ENCODE measurements around the gene TBC1D25. TPM values are rescaled to one million over a fixed set of nuclear protein-coding genes. Genes with fewer than 3 reads are reported as not detected.

The TBC1D25 gene, protein sequence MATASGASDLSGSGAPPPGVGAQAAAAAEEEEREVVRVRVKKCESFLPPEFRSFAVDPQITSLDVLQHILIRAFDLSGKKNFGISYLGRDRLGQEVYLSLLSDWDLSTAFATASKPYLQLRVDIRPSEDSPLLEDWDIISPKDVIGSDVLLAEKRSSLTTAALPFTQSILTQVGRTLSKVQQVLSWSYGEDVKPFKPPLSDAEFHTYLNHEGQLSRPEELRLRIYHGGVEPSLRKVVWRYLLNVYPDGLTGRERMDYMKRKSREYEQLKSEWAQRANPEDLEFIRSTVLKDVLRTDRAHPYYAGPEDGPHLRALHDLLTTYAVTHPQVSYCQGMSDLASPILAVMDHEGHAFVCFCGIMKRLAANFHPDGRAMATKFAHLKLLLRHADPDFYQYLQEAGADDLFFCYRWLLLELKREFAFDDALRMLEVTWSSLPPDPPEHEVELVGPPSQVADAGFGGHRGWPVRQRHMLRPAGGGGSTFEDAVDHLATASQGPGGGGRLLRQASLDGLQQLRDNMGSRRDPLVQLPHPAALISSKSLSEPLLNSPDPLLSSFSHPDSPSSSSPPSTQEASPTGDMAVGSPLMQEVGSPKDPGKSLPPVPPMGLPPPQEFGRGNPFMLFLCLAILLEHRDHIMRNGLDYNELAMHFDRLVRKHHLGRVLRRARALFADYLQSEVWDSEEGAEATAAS
- polyA plus RNA-seq (2013) = 9.6 TPM

DNA sequence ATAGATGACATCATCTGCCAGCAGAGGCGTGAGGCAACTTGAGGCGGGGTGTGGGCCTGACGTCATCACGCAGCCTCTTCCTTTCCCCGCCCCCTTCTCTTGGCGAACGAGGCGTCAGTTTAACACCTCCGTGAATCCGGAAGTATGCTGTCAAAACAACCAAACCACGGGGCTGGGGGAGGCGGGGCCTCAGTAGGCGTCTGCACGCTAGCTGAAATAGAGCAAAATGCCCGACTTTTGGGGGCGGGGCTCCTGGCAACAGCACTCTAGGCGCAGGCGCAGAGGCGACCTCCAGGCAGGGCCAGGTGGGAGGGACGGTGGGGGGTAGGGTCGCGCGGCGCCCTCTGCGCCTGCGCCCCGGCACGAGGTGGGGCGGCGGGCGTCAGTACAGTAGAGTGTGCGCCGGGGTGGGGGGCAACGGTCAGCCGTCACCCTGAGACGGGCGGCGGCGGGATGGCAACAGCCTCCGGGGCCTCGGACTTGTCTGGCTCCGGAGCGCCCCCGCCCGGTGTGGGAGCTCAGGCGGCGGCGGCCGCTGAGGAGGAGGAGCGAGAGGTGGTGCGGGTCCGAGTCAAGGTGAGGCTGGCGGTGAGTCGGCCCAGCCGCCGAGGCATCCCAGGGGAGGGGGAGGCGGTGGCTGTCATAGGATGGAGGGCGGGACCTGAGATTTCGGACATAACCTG, at the start of gene TBC1D25:
Gene TBC1D25 (plus strand): TSS at position 370 of the 683 bp plus-strand sequence. CDS start 84 bp downstream, at position 454.
- H3K4me3 ChIP-seq (ENCODE audit: control insufficient read depth in 1 of 7, extremely low read depth in 1 of 7, insufficient read depth in 4 of 7, low read depth in 2 of 7, low read length in 6 of 7) = peak within 1 kb of the TSS; percentile 59 to 85 (median 68)
- peak within 1 kb of the TSS; percentile 70 to 83 for H3K27ac ChIP-seq (ENCODE audit: insufficient read depth in 1 of 2, low read depth in 1 of 2, low read length in 2 of 2, poor library complexity in 1 of 2, severe bottlenecking in 2 of 2)
- no peaks in the 10 kb centered on the region for H3K9me3 ChIP-seq (ENCODE audit: control extremely low read depth in 1 of 5, control insufficient read depth in 4 of 5, insufficient read depth in 2 of 5, low read depth in 1 of 5, low read length in 4 of 5)
- H3K36me3 ChIP-seq (ENCODE audit: control insufficient read depth in 4 of 4, insufficient read depth in 4 of 4, low read length in 3 of 4) = peaks cover 0 to 3% (median under 1%) of the 10 kb centered on the region in 4 experiments
- DNase-seq = peak; percentile 97 to 99 (median 98)
- POLR2A ChIA-PET = interaction anchor here (0.9 kb wide), 1 partner anchor 35 kb away, joined by 5 read pairs; the partner anchor contains the start of gene RBM3
- 42% methylated on average over 33 of the region's 59 CpGs for WGBS (ENCODE audit: insufficient coverage)
- H3K4me1 ChIP-seq (ENCODE audit: control extremely low read depth in 1 of 4, control insufficient read depth in 4 of 4, insufficient read depth in 4 of 4, low read length in 3 of 4) = peaks cover 3 to 16% (median 5%) of the 10 kb centered on the region in 4 experiments
- CTCF ChIA-PET = interaction anchor here (0.7 to 1.6 kb wide), 3 partner anchors 10 to 398 kb away, joined by 3 to 7 read pairs (median 4); no protein-coding TSS in a partner anchor
- no peaks in the 10 kb centered on the region for H3K27me3 ChIP-seq (replicated peaks in 2 of 5; ENCODE audit: control insufficient read depth in 4 of 5, insufficient read depth in 5 of 5, low read length in 4 of 5)

DNA sequence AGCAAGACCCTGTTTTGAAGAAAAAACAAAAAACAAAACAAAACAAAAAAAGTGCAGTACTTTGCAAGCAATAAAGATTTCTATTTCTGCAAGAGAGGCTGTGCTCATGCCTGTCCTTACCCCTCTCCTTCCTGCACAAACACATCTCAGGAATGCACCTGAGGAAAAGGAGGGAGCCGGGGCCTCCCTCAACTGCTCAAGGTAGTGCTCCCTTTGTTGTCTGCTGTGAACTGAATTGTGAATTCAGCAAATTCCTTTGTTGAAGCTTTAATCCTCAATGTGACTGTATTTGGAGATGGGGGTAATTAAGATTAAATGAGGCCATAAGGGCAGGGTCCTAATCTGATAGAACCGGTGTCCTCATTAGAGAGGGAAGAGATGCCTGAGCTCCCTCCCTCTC, 49.6 kb upstream of the TBC1D25 start:
- H3K4me1 ChIP-seq (ENCODE audit: control extremely low read depth in 1 of 4, control insufficient read depth in 4 of 4, insufficient read depth in 4 of 4, low read length in 3 of 4) = no peaks in the 10 kb centered on the region
- peaks cover 0 to 8% (median 5%) of the 10 kb centered on the region in 4 experiments for H3K36me3 ChIP-seq (ENCODE audit: control insufficient read depth in 4 of 4, insufficient read depth in 4 of 4, low read length in 3 of 4)
- no peak for DNase-seq
- no peaks in the 10 kb centered on the region for H3K27me3 ChIP-seq (replicated peaks in 2 of 5; ENCODE audit: control insufficient read depth in 4 of 5, insufficient read depth in 5 of 5, low read length in 4 of 5)
- no peak overlapping the region for H3K4me3 ChIP-seq (ENCODE audit: control insufficient read depth in 1 of 7, extremely low read depth in 1 of 7, insufficient read depth in 4 of 7, low read depth in 2 of 7, low read length in 6 of 7)
- no peak overlapping the region for H3K27ac ChIP-seq (ENCODE audit: insufficient read depth in 1 of 2, low read depth in 1 of 2, low read length in 2 of 2, poor library complexity in 1 of 2, severe bottlenecking in 2 of 2)
- 100% methylated on average over 1 of the region's 2 CpGs for WGBS (ENCODE audit: insufficient coverage)
- CTCF ChIA-PET = no interaction called here
- peaks cover 0 to 5% (median 0%) of the 10 kb centered on the region in 5 experiments for H3K9me3 ChIP-seq (ENCODE audit: control extremely low read depth in 1 of 5, control insufficient read depth in 4 of 5, insufficient read depth in 2 of 5, low read depth in 1 of 5, low read length in 4 of 5)
- POLR2A ChIA-PET = no interaction called here

DNA sequence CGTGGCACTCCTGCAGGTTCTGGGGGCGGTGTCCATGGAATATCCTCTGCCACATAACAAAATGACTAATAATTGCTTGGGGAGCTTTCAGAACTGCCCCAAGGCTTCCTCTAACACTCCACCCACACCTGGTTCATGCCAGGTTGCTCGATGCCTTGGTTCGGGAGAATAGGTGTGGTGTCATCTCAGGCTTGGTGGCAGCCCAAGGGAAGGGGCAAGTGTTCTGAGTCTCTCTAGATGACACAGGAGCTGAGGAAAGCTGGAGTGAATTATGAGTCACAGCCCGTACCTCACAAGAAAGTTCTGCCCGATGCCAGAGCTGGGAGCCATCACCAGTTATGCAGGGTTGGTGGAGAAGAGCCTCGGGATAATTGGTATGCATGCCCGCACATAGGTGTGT, 48.9 kb upstream of the TBC1D25 start:
- H3K4me1 ChIP-seq (ENCODE audit: control extremely low read depth in 1 of 4, control insufficient read depth in 4 of 4, insufficient read depth in 4 of 4, low read length in 3 of 4) = no peaks in the 10 kb centered on the region
- no peaks in the 10 kb centered on the region for H3K27me3 ChIP-seq (replicated peaks in 2 of 5; ENCODE audit: control insufficient read depth in 4 of 5, insufficient read depth in 5 of 5, low read length in 4 of 5)
- H3K4me3 ChIP-seq (ENCODE audit: control insufficient read depth in 1 of 7, extremely low read depth in 1 of 7, insufficient read depth in 4 of 7, low read depth in 2 of 7, low read length in 6 of 7) = no peak overlapping the region
- POLR2A ChIA-PET = no interaction called here
- peaks cover 0 to 5% (median 0%) of the 10 kb centered on the region in 5 experiments for H3K9me3 ChIP-seq (ENCODE audit: control extremely low read depth in 1 of 5, control insufficient read depth in 4 of 5, insufficient read depth in 2 of 5, low read depth in 1 of 5, low read length in 4 of 5)
- H3K27ac ChIP-seq (ENCODE audit: insufficient read depth in 1 of 2, low read depth in 1 of 2, low read length in 2 of 2, poor library complexity in 1 of 2, severe bottlenecking in 2 of 2) = no peak overlapping the region
- WGBS (ENCODE audit: insufficient coverage) = 93% methylated on average over 5 of the region's 8 CpGs
- DNase-seq = no peak
- H3K36me3 ChIP-seq (ENCODE audit: control insufficient read depth in 4 of 4, insufficient read depth in 4 of 4, low read length in 3 of 4) = peaks cover 0 to 6% (median 2%) of the 10 kb centered on the region in 4 experiments
- CTCF ChIA-PET = no interaction called here

DNA sequence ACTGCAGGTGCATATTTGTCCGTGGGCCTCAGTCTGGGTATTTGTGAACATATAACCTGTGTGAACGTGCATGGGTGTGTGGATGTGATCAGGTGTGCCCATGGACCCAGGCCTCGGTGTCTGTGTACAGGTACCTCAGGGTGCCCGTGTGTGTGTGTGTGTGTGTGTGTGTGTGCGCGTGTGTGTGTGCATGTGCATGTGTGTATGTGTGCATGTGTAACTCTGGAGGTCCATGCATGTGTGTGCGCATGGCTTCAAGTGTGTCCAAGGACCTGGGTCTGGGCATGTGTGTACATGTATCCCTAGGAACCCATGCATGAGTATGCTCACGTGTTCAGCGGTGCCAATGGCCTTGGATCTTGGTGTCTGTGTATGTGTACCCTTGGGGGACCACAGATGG, 47.7 kb upstream of the TBC1D25 start:
- ChIA-PET POLR2A (no interaction called here), CTCF (no interaction called here)
- Histone ChIP-seq H3K4me1 (ENCODE audit: control extremely low read depth in 1 of 4, control insufficient read depth in 4 of 4, insufficient read depth in 4 of 4, low read length in 3 of 4) (no peaks in the 10 kb centered on the region), H3K27me3 (replicated peaks in 2 of 5; ENCODE audit: control insufficient read depth in 4 of 5, insufficient read depth in 5 of 5, low read length in 4 of 5) (no peaks in the 10 kb centered on the region), H3K27ac (ENCODE audit: insufficient read depth in 1 of 2, low read depth in 1 of 2, low read length in 2 of 2, poor library complexity in 1 of 2, severe bottlenecking in 2 of 2) (no peak overlapping the region), H3K36me3 (ENCODE audit: control insufficient read depth in 4 of 4, insufficient read depth in 4 of 4, low read length in 3 of 4) (peaks cover 0 to 4% (median 2%) of the 10 kb centered on the region in 4 experiments), H3K4me3 (ENCODE audit: control insufficient read depth in 1 of 7, extremely low read depth in 1 of 7, insufficient read depth in 4 of 7, low read depth in 2 of 7, low read length in 6 of 7) (no peak overlapping the region), H3K9me3 (ENCODE audit: control extremely low read depth in 1 of 5, control insufficient read depth in 4 of 5, insufficient read depth in 2 of 5, low read depth in 1 of 5, low read length in 4 of 5) (peaks cover 0 to 5% (median 0%) of the 10 kb centered on the region in 5 experiments)
- WGBS (ENCODE audit: insufficient coverage) = 87% methylated on average over 9 of the region's 9 CpGs
- DNase-seq = no peak

DNA sequence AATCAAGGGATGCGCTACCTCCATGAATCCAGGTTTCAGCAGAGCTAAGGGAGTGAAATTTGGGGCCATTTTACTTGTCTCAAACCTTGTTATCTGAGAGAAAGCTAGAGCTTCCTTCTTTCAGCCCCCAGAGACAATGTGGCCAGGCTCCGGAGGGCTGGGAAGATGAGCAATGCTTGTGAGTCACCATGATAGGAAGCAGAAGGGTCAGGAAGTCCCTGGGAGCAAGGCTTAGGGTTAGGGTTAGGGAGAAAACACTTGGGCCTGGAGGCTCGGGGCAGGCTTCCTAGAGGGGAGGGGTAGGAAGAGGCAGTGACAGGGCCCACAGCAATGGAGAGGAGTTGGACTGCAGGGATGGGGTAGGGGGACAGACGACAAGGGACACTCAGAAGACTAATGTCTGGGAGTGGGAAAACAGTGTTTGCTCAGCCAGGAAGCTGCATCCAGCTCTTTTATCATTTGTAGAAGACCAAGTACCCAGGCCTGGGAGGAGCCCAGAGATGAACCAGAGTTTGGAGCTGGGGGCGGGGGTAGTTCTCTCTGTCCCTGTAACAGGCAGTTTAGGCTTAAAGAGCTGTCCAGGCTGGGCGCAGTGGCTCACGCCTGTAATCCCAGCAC, 47.1 kb upstream of the TBC1D25 start:
- no peak for DNase-seq
- Histone ChIP-seq H3K9me3 (ENCODE audit: control extremely low read depth in 1 of 5, control insufficient read depth in 4 of 5, insufficient read depth in 2 of 5, low read depth in 1 of 5, low read length in 4 of 5) (peaks cover 0 to 5% (median 0%) of the 10 kb centered on the region in 5 experiments), H3K27me3 (replicated peaks in 2 of 5; ENCODE audit: control insufficient read depth in 4 of 5, insufficient read depth in 5 of 5, low read length in 4 of 5) (no peaks in the 10 kb centered on the region), H3K4me3 (ENCODE audit: control insufficient read depth in 1 of 7, extremely low read depth in 1 of 7, insufficient read depth in 4 of 7, low read depth in 2 of 7, low read length in 6 of 7) (no peak overlapping the region), H3K4me1 (ENCODE audit: control extremely low read depth in 1 of 4, control insufficient read depth in 4 of 4, insufficient read depth in 4 of 4, low read length in 3 of 4) (no peaks in the 10 kb centered on the region), H3K36me3 (ENCODE audit: control insufficient read depth in 4 of 4, insufficient read depth in 4 of 4, low read length in 3 of 4) (peaks cover 0 to 1% (median under 1%) of the 10 kb centered on the region in 4 experiments), H3K27ac (ENCODE audit: insufficient read depth in 1 of 2, low read depth in 1 of 2, low read length in 2 of 2, poor library complexity in 1 of 2, severe bottlenecking in 2 of 2) (no peak overlapping the region)
- 89% methylated on average over 7 of the region's 7 CpGs for WGBS (ENCODE audit: insufficient coverage)
- ChIA-PET POLR2A (no interaction called here), CTCF (no interaction called here)

DNA sequence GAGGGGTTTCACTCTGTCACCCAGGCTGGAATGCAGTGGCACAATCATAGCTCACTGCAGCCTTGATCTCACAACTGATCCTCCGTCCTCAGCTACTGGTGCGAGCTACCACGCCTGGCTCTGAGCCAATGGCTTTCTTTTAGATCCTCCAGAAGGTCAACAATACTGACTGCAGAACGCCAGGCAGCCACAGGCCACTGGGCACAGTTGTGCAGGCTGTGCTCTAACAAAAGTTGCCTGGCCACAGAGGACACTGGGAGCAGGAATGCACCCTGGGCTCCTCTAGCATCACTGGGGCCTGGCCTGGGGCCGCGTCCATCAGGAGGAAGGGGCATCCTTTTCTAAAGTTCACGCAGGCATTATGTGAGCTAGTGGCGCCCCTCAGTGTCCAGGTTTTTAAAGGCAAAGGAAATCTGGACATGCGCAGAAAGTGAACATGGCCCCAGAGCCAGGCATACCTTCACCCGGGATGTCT, 45.6 kb upstream of the TBC1D25 start:
- ChIA-PET POLR2A (no interaction called here), CTCF (interaction anchor here (0.8 to 1.2 kb wide), 4 partner anchors 13 to 38 kb away, joined by 3 read pairs; no protein-coding TSS in a partner anchor)
- Histone ChIP-seq H3K4me3 (ENCODE audit: control insufficient read depth in 1 of 7, extremely low read depth in 1 of 7, insufficient read depth in 4 of 7, low read depth in 2 of 7, low read length in 6 of 7) (no peak overlapping the region), H3K27ac (ENCODE audit: insufficient read depth in 1 of 2, low read depth in 1 of 2, low read length in 2 of 2, poor library complexity in 1 of 2, severe bottlenecking in 2 of 2) (no peak overlapping the region), H3K27me3 (replicated peaks in 2 of 5; ENCODE audit: control insufficient read depth in 4 of 5, insufficient read depth in 5 of 5, low read length in 4 of 5) (peaks cover 0 to 3% (median 0%) of the 10 kb centered on the region in 5 experiments), H3K36me3 (ENCODE audit: control insufficient read depth in 4 of 4, insufficient read depth in 4 of 4, low read length in 3 of 4) (no peaks in the 10 kb centered on the region), H3K9me3 (ENCODE audit: control extremely low read depth in 1 of 5, control insufficient read depth in 4 of 5, insufficient read depth in 2 of 5, low read depth in 1 of 5, low read length in 4 of 5) (peaks cover 0 to 5% (median 0%) of the 10 kb centered on the region in 5 experiments), H3K4me1 (ENCODE audit: control extremely low read depth in 1 of 4, control insufficient read depth in 4 of 4, insufficient read depth in 4 of 4, low read length in 3 of 4) (no peaks in the 10 kb centered on the region)
- 60% methylated on average over 10 of the region's 10 CpGs for WGBS (ENCODE audit: insufficient coverage)
- DNase-seq = peak in 2 of 3 donors; percentile 23 to 25

Data from common myeloid progenitor, CD34-positive (primary cell).